ENCODE results near the gene MINDY4B. TPM values are rescaled to one million over a fixed set of nuclear protein-coding genes. Genes with fewer than 3 reads are reported as not detected.

MINDY4B gene
- total RNA-seq, 2 experiments from 2014 or later = not detected

- no peaks in the 10 kb centered on the region for H3K36me3 Mint-ChIP-seq (ENCODE audit: low read depth)
- no peaks in the 10 kb centered on the region for H3K4me1 Mint-ChIP-seq (ENCODE audit: low read depth)
- ChIA-PET CTCF (interaction anchor here (1.7 to 2.0 kb wide), 3 partner anchors 10 to 153 kb away, joined by 6 to 9 read pairs (median 8); no protein-coding TSS in a partner anchor), POLR2A (interaction anchor here (0.6 kb wide), 1 partner anchor 10 kb away, joined by 3 read pairs; no protein-coding TSS in a partner anchor)
- intact Hi-C loops (cut with micrococcal nuclease) = no loop called here
- no peak for TF ChIP-seq CTCF (IDR thresholded peaks at IDR 0.05)
- H3K9me3 Mint-ChIP-seq = no peaks in the 10 kb centered on the region
- H3K27ac Mint-ChIP-seq = no peak overlapping the region
- no peak for DNase-seq
- no peak for ATAC-seq
- H3K27me3 Mint-ChIP-seq = no peaks in the 10 kb centered on the region
- H3K4me3 Mint-ChIP-seq = no peak overlapping the region
Measured at GRCh38 chr3:150874666-150875219, 30.5 kb downstream of the MINDY4B start.

- no peak for ATAC-seq
Measured at GRCh38 chr3:150871192-150871591, 34.0 kb downstream of the MINDY4B start.

GRCh38 chr3:150870406-150870805 lies 34.8 kb downstream of the MINDY4B start:
- ATAC-seq (no peak), DNase-seq (no peak)
- Mint-ChIP-seq H3K36me3 (ENCODE audit: low read depth) (no peaks in the 10 kb centered on the region), H3K4me1 (ENCODE audit: low read depth) (peaks cover under 1% of the 10 kb centered on the region), H3K27me3 (peaks cover 7% of the 10 kb centered on the region), H3K9me3 (no peaks in the 10 kb centered on the region), H3K4me3 (no peak overlapping the region), H3K27ac (no peak overlapping the region)
- ChIA-PET POLR2A (no interaction called here), CTCF (no interaction called here)
- intact Hi-C loops (cut with micrococcal nuclease) = no loop called here
- no peak for TF ChIP-seq CTCF (IDR thresholded peaks at IDR 0.05)

More at GRCh38 chr3:150871192-150871591, 34.0 kb downstream of the MINDY4B start:
- no peaks in the 10 kb centered on the region for H3K4me1 Mint-ChIP-seq (ENCODE audit: low read depth)
- no peak overlapping the region for H3K27ac Mint-ChIP-seq
- no peak for DNase-seq
- no peak for TF ChIP-seq CTCF (IDR thresholded peaks at IDR 0.05)
- H3K9me3 Mint-ChIP-seq = no peaks in the 10 kb centered on the region
- CTCF ChIA-PET = no interaction called here
- intact Hi-C loops (cut with micrococcal nuclease) = no loop called here
- H3K4me3 Mint-ChIP-seq = no peak overlapping the region
- H3K27me3 Mint-ChIP-seq = peaks cover 6% of the 10 kb centered on the region
- POLR2A ChIA-PET = no interaction called here
- no peaks in the 10 kb centered on the region for H3K36me3 Mint-ChIP-seq (ENCODE audit: low read depth)

GRCh38 chr3:150868282-150868681 lies 37.0 kb downstream of the MINDY4B start:
- H3K4me3 Mint-ChIP-seq = no peak overlapping the region
- POLR2A ChIA-PET = no interaction called here
- intact Hi-C loops (cut with micrococcal nuclease) = loop anchor here (10.0 kb wide), 1 partner anchor 453 kb away; no protein-coding TSS in a partner anchor

More at GRCh38 chr3:150868282-150868681, 37.0 kb downstream of the MINDY4B start:
- no peak for TF ChIP-seq CTCF (IDR thresholded peaks at IDR 0.05)
- H3K27me3 Mint-ChIP-seq = peaks cover 13% of the 10 kb centered on the region
- no peaks in the 10 kb centered on the region for H3K9me3 Mint-ChIP-seq
- no peak for ATAC-seq
- H3K27ac Mint-ChIP-seq = no peak overlapping the region
- no peaks in the 10 kb centered on the region for H3K36me3 Mint-ChIP-seq (ENCODE audit: low read depth)
- no peak for DNase-seq
- peaks cover 6% of the 10 kb centered on the region for H3K4me1 Mint-ChIP-seq (ENCODE audit: low read depth)
- CTCF ChIA-PET = interaction anchor here (1.0 to 3.8 kb wide), 3 partner anchors 80 to 373 kb away, joined by 3 to 10 read pairs (median 7); no protein-coding TSS in a partner anchor

Data from activated CD8-positive, alpha-beta T cell treated with anti-CD3 and anti-CD28 coated beads for 36 hours (primary cell).